Panc1 (cell line): Measurements from ENCODE around the gene HINT2. TPM values are rescaled to one million over a fixed set of nuclear protein-coding genes. Genes with fewer than 3 reads are reported as not detected.

ENCODE experiments used
- ATAC-seq: fragments of 200-7000 bp; cut with Tn5 transposase; 2 replicates; pipeline ENCODE4 v1.9.1; 2020; ENCODE audit warnings: mild to moderate bottlenecking, moderate library complexity
- BruUV-seq: library from RNA; stranded (reverse); fragments of 400-500 nt; replicated peaks from 2 replicates; lab custom pipeline; 2021; lab: Mats Ljungman, UMichigan
- CTCF ChIA-PET: fragments of 300-600 bp; sonication (Branson Sonifier 250); formaldehyde crosslinking; loops from one replicate; lab custom pipeline; 2022; ENCODE audit warnings: antibody characterized with exemption; lab: Charles Lee
- POLR2A ChIA-PET: fragments of 300-600 bp; sonication (Branson Sonifier 250); formaldehyde crosslinking; loops from one replicate; lab custom pipeline; 2022; ENCODE audit warnings: antibody characterized with exemption; lab: Charles Lee
- DNase-seq: peaks from one replicate; pipeline ENCODE4 v3.0.0-alpha.2; 2010; ENCODE audit warnings: low read depth, low spot score
- H3K27ac ChIP-seq: 2 replicates; pipeline ENCODE4 v1.5.1; 2011; ENCODE audit warnings: mild to moderate bottlenecking, low read length, inconsistent platforms
- H3K27me3 ChIP-seq: fragments of 200-500 bp; sonication (Bioruptor generic); 2 replicates; pipeline ENCODE4 v1.6.0; 2014; ENCODE audit warnings: low read length, inconsistent platforms; ENCODE audit not compliant: control insufficient read depth, insufficient read depth
- H3K36me3 ChIP-seq: fragments of 200-500 bp; sonication (Bioruptor generic); 2 replicates; pipeline ENCODE4 v1.5.1; 2014; ENCODE audit warnings: inconsistent platforms, mild to moderate bottlenecking, low read length, moderate library complexity; ENCODE audit not compliant: control insufficient read depth, insufficient read depth
- H3K4me1 ChIP-seq: 2 replicates; pipeline ENCODE4 v1.5.1; 2011; ENCODE audit warnings: inconsistent platforms, mild to moderate bottlenecking, low read length, moderate library complexity; ENCODE audit not compliant: control insufficient read depth, insufficient read depth
- H3K4me3 ChIP-seq, 2 experiments: 2 replicates each; pipeline ENCODE4 v1.5.1; 2011 to 2012; ENCODE audit warnings: low read depth in 2 of 2, low read length in 2 of 2, mild to moderate bottlenecking in 2 of 2, inconsistent platforms in 1 of 2, moderate library complexity in 1 of 2
- H3K9me3 ChIP-seq: fragments of 200-500 bp; sonication (Bioruptor generic); 2 replicates; pipeline ENCODE4 v1.5.1; 2014; ENCODE audit warnings: low read depth, mild to moderate bottlenecking, inconsistent platforms, low read length, moderate library complexity; ENCODE audit not compliant: control insufficient read depth, insufficient read depth
- POLR2AphosphoS5 ChIP-seq: IDR thresholded peaks from 2 replicates; pipeline ENCODE4 v1.6.1; 2012; ENCODE audit warnings: mild to moderate bottlenecking, low read depth, low read length, moderate library complexity
- REST ChIP-seq, 2 experiments: IDR thresholded peaks; 2 replicates each; pipeline ENCODE4 v1.6.1; 2011 to 2012; ENCODE audit warnings: low read depth in 2 of 2, control low read depth in 1 of 2, low read length in 1 of 2, mild to moderate bottlenecking in 1 of 2, moderate library complexity in 1 of 2; ENCODE audit not compliant: insufficient read depth in 1 of 2
- SIN3A ChIP-seq: IDR thresholded peaks from 2 replicates; pipeline ENCODE4 v1.6.1; 2012; ENCODE audit warnings: low read depth, mild to moderate bottlenecking, low read length, moderate library complexity, borderline replicate concordance; ENCODE audit not compliant: insufficient read depth
- TCF7L2 ChIP-seq: IDR thresholded peaks from 2 replicates; pipeline ENCODE4 v1.6.1; 2011; ENCODE audit warnings: mild to moderate bottlenecking, low read depth, low read length, inconsistent platforms
- in situ Hi-C: cut with HindIII; loops from 2 replicates; pipeline ENCODE4 v1.10.0; 2016; ENCODE audit warnings: low sequenced_read_pairs, low pct_unique_long_range_greater_than_20kb
- intact Hi-C: fragments of 100-400 bp; cut with micrococcal nuclease; formaldehyde crosslinking; loops from one replicate; pipeline ENCODE4 v1.10.0; 2022; ENCODE audit not compliant: unreplicated experiment
- total RNA-seq: library from RNA; stranded (reverse); gene quantifications from one replicate; pipeline ENCODE4 v1.2.1, GENCODE V29; 2021; ENCODE audit not compliant: unreplicated experiment
- TF ChIP-seq, protein P1 (sequence below): fragments of 450-650 bp; IDR thresholded peaks from 2 replicates; pipeline ENCODE4 v1.5.1; 2017; ENCODE audit warnings: mild to moderate bottlenecking

HINT2 gene
- total RNA-seq, 1 experiment from 2014 or later, result 75.6 TPM

DNA sequence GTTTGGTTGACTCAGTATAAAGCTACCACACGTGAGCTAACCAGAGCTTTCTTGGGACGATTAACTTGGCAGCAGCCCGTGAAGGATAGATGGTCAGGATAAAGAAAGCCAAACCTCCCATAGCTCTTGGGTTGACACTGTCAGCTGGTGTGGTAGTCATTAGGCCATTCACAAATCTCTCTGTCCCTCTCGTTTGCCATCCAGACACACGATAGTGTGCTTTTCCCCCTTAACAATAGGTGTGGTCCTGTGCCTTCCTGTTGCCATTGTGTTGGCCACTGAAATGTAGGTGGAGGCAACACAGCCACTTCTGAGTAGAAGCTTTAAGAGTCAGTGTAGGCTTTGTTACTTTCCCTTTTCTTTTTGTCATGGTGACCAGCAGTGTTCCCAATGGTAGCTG is 43.6 kb upstream of the HINT2 start:
- intact Hi-C loops (no loop called here), in situ Hi-C loops (no loop called here)
- no peaks in the 10 kb centered on the region for H3K9me3 ChIP-seq
- no peak for DNase-seq
- ChIA-PET POLR2A (interaction anchor here (0.6 kb wide), 1 partner anchor 82 kb away, joined by 7 read pairs; no protein-coding TSS in a partner anchor), CTCF (interaction anchor here (1.0 kb wide), 1 partner anchor 24 kb away, joined by 3 read pairs; no protein-coding TSS in a partner anchor)
- ATAC-seq, result no peak
- H3K4me1 ChIP-seq, result no peaks in the 10 kb centered on the region
- H3K27me3 ChIP-seq, result 0 out of 2 replicates have a peak, but pooled peaks cover 6% of the 10 kb centered on the region
- BruUV-seq, result no TSS peak
- TF ChIP-seq POLR2AphosphoS5, result no peak
- H3K4me3 ChIP-seq, result no peak overlapping the region
- H3K27ac ChIP-seq, result no peak overlapping the region
- H3K36me3 ChIP-seq, result no peaks in the 10 kb centered on the region

- H3K4me1 ChIP-seq, result no peaks in the 10 kb centered on the region
- no peak overlapping the region for H3K4me3 ChIP-seq
- H3K9me3 ChIP-seq, result no peaks in the 10 kb centered on the region
- BruUV-seq, result no TSS peak
- ATAC-seq, result no peak
- ChIA-PET CTCF (interaction anchor here (1.4 kb wide), 1 partner anchor 25 kb away, joined by 3 read pairs; no protein-coding TSS in a partner anchor), POLR2A (no interaction called here)
- peaks cover 6% of the 10 kb centered on the region; the same call in 1 of the 2 replicates for H3K27me3 ChIP-seq
- no peak for DNase-seq
- H3K36me3 ChIP-seq, result no peaks in the 10 kb centered on the region
- no peak overlapping the region for H3K27ac ChIP-seq
- TF ChIP-seq POLR2AphosphoS5, result no peak
- no peak for TF ChIP-seq TCF7L2
- TF ChIP-seq, protein P1, sequence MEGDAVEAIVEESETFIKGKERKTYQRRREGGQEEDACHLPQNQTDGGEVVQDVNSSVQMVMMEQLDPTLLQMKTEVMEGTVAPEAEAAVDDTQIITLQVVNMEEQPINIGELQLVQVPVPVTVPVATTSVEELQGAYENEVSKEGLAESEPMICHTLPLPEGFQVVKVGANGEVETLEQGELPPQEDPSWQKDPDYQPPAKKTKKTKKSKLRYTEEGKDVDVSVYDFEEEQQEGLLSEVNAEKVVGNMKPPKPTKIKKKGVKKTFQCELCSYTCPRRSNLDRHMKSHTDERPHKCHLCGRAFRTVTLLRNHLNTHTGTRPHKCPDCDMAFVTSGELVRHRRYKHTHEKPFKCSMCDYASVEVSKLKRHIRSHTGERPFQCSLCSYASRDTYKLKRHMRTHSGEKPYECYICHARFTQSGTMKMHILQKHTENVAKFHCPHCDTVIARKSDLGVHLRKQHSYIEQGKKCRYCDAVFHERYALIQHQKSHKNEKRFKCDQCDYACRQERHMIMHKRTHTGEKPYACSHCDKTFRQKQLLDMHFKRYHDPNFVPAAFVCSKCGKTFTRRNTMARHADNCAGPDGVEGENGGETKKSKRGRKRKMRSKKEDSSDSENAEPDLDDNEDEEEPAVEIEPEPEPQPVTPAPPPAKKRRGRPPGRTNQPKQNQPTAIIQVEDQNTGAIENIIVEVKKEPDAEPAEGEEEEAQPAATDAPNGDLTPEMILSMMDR, result no peak
- TF ChIP-seq SIN3A, result no peak
- no peak for TF ChIP-seq REST (IDR thresholded peaks at IDR 0.05; ENCODE audit: insufficient read depth in 1 of 2, low read depth in 2 of 2, low read length in 1 of 2)
- in situ Hi-C loops, result no loop called here
- intact Hi-C loops, result no loop called here
Observed at GRCh38 chr9:35856882-35857281, 42.0 kb upstream of the HINT2 start.

- POLR2A ChIA-PET, result no interaction called here
- no TSS peak for BruUV-seq
- CTCF ChIA-PET, result no interaction called here
Observed at GRCh38 chr9:35856206-35856605, 41.4 kb upstream of the HINT2 start.

More at GRCh38 chr9:35856206-35856605, 41.4 kb upstream of the HINT2 start:
- Histone ChIP-seq H3K4me1 (no peaks in the 10 kb centered on the region), H3K9me3 (no peaks in the 10 kb centered on the region), H3K27ac (no peak overlapping the region), H3K4me3 (no peak overlapping the region), H3K27me3 (peaks cover 9% of the 10 kb centered on the region; the same call in 1 of the 2 replicates), H3K36me3 (no peaks in the 10 kb centered on the region)
- in situ Hi-C loops (no loop called here), intact Hi-C loops (no loop called here)
- TF ChIP-seq REST (IDR thresholded peaks at IDR 0.05; ENCODE audit: insufficient read depth in 1 of 2, low read depth in 2 of 2, low read length in 1 of 2) (no peak), TCF7L2 (no peak)
- no peak for ATAC-seq
- no peak for DNase-seq
